GM12801 (cell line): Measurements from ENCODE around the gene NAV2.

Experiments used
- CTCF ChIP-seq: IDR thresholded peaks from one replicate; pipeline ENCODE4 v1.5.1; 2011; ENCODE audit warnings: control low read depth; ENCODE audit not compliant: insufficient read length; ENCODE audit errors: extremely low read depth

Gene NAV2

GRCh38 chr11:19931771-19932369, 219.2 kb downstream of the NAV2 start:
- TF ChIP-seq CTCF: no peak

- TF ChIP-seq CTCF: no peak
Measured at GRCh38 chr11:19933132-19933735, 220.6 kb downstream of the NAV2 start.

GRCh38 chr11:19933801-19934488, 221.3 kb downstream of the NAV2 start:
- TF ChIP-seq CTCF: no peak

GRCh38 chr11:19934828-19935259, 222.2 kb downstream of the NAV2 start:
- no peak for TF ChIP-seq CTCF

- TF ChIP-seq CTCF: no peak
Measured at GRCh38 chr11:19935507-19935906, 222.9 kb downstream of the NAV2 start.

- no peak for TF ChIP-seq CTCF
Measured at GRCh38 chr11:19936461-19936860, 223.8 kb downstream of the NAV2 start.

GRCh38 chr11:19938169-19938856, 225.7 kb downstream of the NAV2 start:
- peak; percentile 21 for TF ChIP-seq CTCF
